Mononuclear cell (primary cell): ENCODE results near the gene ACSF3. TPM values are rescaled to one million over a fixed set of nuclear protein-coding genes. Genes with fewer than 3 reads are reported as not detected.
"Not testable (repeated sequence)": the region's sequence is repeated elsewhere in the genome, so short reads cannot be mapped to it uniquely, and the experiment has no call there.

Experiments used
- H3K27me3 ChIP-seq: 2 replicates; pipeline ENCODE4 v1.6.0; 2011; ENCODE audit warnings: low read length, control low read depth; ENCODE audit not compliant: insufficient read depth
- H3K4me1 ChIP-seq: 2 replicates; pipeline ENCODE4 v1.5.1; 2011; ENCODE audit warnings: mild to moderate bottlenecking, low read length, control low read depth; ENCODE audit not compliant: insufficient read depth
- H3K4me3 ChIP-seq: 2 replicates; pipeline ENCODE4 v1.5.1; 2011; ENCODE audit warnings: mild to moderate bottlenecking, low read length, moderate library complexity
- H3K9me3 ChIP-seq: 2 replicates; pipeline ENCODE4 v1.5.1; 2011; ENCODE audit warnings: low read depth, mild to moderate bottlenecking, control low read depth, low read length
- total RNA-seq: library from RNA; depleted of rRNA; stranded (reverse); fragments of >200 nt; gene quantifications from one replicate; pipeline ENCODE4 v1.2.3, GENCODE V29; 2012

Gene ACSF3
- total RNA-seq, 1 donor = 20.9 TPM

DNA sequence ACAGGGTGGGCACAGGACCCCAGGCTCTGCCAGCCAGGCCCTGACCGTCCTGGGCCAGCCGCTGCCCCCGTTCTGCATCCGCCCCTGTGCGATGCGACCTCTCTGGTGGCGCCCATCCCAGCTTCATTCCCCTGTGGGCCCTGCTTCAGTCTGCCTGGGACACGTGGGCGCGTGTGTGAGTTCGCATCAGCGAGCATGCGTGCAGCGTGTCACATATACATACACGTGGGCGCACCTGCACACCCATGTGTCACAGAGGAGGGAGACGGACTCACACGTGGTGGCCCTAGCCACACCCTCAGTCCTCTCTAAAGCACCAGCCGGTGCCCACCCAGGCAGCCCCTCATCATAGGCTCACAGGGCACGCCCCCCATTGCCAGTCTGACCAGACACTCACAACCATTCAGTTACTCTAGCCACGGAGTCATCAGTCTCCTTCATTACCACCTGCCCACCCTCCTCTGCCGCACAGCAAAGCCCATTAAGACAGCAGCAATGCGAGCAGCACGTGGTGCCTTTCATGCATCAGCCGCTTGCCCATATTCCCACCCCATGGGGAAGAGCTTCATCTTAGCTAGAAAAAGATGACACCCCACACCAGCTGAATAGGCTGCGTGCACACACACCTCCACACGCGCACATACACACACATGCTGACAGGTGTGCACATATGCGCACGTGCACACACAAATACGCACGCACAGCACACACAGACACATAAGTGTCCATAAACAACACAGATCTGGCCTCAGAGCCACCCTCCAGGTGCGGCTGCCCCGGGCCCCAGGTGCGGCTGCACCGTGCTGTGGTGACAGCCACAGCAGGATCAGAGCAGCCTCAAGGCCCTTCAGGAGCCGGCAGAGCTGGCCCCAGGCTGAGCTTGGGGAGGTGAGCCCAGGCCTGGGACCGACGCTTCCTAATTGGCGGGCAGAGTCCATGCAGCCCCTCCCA is 68.4 kb downstream of the ACSF3 start:
- Histone ChIP-seq H3K4me1 (peaks cover 1% of the 10 kb centered on the region), H3K9me3 (no peaks in the 10 kb centered on the region), H3K27me3 (no peaks in the 10 kb centered on the region), H3K4me3 (no peak overlapping the region)

DNA sequence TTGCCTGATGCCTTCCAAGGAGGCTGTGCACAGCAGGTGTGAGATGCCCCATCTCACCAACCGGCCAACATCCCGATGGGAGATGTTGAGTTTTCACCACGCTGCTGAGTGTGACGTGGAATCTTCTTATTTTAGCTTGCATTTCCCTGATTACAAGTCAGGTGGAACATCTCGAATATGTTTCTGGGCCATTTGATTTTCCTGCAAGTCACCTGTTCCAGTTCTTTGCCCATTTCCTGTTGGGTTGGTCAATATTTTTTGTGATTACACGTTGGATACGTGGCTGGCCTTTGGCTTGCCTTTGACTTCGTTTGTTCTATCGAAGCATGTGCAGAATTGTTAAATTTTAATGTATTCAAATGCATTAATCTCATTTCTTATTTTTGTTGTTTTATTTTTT is 69.6 kb downstream of the ACSF3 start:
- peaks cover 8% of the 10 kb centered on the region for H3K4me1 ChIP-seq
- no peaks in the 10 kb centered on the region for H3K27me3 ChIP-seq
- no peak overlapping the region for H3K4me3 ChIP-seq

DNA sequence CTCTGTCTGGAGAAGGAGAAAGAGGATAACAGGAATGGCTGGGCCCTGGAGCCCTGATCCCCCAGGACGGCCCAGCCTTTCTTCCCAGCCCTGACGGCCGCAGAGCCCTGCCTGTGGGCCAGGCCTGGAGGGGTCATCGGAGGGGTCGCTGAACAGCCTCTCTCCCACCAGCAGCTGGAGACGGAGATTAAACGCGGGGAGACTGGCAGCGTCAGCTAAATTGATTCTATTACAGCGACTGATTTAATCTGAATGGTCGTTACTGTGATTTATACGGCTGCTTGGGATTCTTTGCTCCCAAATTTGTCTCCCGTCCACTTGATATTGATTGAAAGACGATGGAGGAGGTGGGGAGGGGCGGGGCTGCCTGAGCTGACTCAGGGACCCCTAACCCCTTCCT is 70.8 kb downstream of the ACSF3 start:
- no peaks in the 10 kb centered on the region for H3K9me3 ChIP-seq
- peaks cover 8% of the 10 kb centered on the region for H3K4me1 ChIP-seq
- H3K27me3 ChIP-seq = no peaks in the 10 kb centered on the region
- H3K4me3 ChIP-seq = no peak overlapping the region

More for the DNA sequence above, 69.6 kb downstream of the ACSF3 start:
- H3K9me3 ChIP-seq = no peaks in the 10 kb centered on the region

DNA sequence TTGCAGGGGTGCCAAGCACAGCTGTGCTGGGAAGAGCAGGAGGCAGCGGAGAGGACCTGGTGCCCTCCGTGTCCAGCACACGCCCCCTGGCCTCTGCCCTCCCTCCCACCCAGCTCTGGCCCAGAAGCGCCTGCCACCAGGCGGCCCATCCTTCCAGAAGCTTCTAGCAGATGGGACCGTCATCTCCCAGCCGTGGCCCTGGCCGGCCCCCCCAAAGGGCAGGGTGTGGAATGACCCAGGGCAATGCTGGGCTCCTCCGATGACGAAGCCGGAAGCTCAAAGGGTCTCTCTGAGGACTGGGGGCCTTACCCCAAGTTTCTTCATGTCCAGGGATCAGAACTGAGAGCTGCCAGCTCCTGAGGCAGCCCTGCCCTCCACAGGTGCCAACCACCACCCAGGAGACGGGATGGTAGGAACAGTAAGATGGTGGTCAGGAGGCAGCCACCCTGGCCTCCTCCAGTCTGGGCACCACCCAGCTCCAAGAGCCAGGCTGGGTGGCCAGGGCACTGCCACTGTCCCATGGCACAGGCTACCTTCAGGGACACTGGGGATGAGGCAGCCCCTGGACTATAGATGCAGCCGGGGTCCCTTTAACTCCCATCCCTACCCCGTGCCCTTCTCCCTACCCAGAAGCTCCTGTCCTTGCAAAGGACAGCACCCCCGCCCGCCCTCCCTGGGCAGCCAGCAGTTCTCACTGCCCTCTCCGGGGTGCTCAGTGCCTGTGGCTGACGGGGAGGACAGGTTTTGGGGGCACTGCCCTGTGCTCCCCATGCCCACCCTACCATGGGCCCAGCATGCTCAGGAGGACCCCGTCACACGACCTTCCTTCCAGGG is 71.4 kb downstream of the ACSF3 start:
- H3K4me3 ChIP-seq = no peak overlapping the region
- H3K4me1 ChIP-seq = peaks cover 8% of the 10 kb centered on the region
- no peaks in the 10 kb centered on the region for H3K27me3 ChIP-seq
- no peaks in the 10 kb centered on the region for H3K9me3 ChIP-seq

DNA sequence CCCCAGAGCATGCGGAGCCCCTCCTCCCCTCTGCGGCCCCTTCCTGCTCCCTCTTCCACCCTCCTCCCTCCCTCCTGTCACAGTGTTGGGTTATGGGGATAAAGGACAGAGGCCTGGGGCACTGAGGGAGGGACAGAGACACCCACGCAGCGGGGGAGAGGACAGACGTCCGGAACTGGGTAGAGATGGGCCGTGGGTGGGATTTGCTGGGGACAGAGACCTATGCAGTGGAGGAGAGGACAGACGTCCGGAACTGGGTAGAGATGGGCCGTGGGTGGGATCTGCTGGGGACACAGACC is 72.0 kb downstream of the ACSF3 start:
- not testable (repeated sequence) for H3K4me3 ChIP-seq, H3K27me3 ChIP-seq, H3K9me3 ChIP-seq
- peaks cover 14% of the 10 kb centered on the region for H3K4me1 ChIP-seq

DNA sequence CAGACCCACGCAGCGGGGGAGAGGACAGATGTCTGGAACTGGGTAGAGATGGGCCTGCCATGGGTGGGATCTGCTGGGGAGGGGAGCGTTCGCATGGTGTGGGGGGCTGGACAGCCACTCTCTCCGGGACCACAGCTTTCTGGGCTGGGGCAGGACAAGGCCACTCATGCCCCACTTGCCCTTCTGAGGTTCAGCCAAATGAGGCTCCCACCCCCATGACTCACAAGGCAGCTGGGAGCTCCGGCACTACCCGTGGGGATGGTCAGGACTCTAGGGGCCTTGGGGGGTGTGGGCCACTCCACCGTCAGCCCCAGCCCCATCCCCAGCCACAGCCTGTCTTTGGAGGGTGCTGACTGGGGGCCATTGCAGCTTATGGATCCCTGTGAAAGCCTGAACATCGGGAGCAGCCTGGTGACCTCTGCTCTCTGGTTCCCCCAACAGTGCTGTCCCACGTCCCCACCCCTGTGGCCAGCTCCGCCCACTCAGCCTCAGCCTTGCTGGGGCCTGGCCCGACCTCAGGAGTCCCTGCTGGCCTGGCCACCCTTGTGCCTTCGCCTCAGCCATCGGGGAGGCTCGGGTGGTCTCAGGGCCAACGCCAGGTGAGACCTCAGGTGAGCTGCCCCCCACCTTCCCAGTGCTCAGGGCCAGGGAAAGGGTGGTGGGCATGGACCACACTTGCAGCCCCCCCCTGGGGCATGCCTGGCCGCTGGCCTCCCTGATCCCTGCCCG is 73.2 kb downstream of the ACSF3 start:
- Histone ChIP-seq H3K4me3 (no peak overlapping the region), H3K9me3 (no peaks in the 10 kb centered on the region), H3K4me1 (peaks cover 19% of the 10 kb centered on the region), H3K27me3 (no peaks in the 10 kb centered on the region)

DNA sequence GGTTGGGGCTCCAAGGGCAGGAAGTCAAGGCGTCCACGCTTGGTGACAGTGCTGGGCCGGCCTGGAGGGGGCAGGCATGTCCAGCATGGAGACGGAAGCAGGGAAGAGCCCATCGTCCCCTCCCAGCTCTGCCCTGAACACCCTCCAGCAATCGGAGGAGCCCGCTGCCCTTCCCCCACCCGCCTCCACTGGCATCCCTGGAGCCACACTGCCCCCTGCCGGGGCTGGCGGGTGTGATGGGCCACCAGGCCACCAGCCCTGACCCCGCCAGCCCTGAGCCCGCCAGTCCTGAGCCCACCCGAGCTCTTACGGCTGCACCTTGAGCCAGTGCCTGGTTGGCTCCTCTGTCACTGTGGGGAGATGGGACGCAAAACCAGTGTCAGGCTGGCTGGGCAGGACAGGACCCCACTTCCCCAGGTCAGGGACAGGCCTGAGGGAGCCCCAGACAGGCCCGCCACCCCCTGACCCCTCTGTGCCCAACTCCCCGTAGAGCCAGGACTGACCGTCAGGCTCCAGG is 73.8 kb downstream of the ACSF3 start:
- Histone ChIP-seq H3K27me3 (no peaks in the 10 kb centered on the region), H3K4me1 (peaks cover 19% of the 10 kb centered on the region), H3K4me3 (no peak overlapping the region), H3K9me3 (no peaks in the 10 kb centered on the region)

DNA sequence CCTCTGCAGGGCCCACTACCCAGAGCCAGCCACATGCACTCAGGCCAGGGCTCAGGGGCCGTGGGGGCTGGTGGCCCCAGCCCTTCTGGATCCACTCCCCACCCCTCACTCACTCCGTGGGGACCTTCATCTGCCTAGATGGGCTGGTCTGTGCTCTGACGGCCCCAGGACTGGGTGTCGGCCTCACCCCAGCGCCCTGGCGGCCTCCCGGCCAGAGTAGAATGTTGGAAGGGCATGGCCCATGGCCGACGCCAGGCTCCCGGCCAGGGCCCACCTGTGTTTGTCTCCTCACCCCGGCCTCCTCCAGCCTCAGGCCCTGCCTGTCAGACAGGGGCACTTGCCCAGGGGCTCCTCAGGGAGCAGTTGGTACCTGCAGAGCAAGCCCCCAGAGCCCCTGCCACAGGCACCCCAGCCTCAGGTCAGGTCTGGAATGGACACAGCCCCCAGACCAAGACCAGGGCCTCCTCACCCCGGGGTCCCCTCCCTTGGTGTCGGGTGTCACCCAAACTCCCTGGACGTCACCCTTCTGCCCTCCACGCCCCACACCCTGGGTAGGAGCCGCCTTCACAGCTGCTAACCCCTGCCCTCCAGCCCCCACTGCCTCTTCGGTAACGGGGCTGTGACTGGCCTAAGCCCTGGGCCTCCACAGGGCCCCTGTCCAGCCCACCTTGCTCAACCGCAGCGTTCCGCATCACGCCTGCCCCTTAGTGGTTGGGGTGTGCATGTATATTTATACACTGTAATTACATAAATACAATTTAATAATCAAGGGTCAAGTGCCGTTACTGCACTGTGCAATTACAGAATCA is 74.9 kb downstream of the ACSF3 start:
- Histone ChIP-seq H3K27me3 (no peaks in the 10 kb centered on the region), H3K9me3 (no peaks in the 10 kb centered on the region), H3K4me1 (peaks cover 19% of the 10 kb centered on the region), H3K4me3 (no peak overlapping the region)

DNA sequence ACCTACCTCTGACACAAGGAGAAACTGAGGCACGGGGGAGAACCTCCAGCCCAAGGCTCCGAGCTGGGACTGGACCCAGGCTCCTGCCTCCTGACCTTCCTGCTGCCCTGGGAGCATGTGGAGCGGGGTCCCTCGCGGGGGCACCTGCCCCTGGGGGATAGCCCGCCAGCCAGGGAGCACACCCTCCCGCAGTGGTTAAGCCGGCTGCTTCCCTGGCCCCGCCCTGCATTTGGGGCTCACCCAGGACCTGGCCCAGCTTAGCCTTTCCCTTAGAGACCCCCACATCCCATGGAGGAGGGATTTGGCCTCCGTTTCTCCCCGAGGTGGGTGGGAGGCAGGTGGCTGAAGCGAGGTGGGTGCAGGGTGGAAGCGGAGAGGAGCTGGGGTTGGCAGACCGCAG is 76.1 kb downstream of the ACSF3 start:
- no peaks in the 10 kb centered on the region for H3K9me3 ChIP-seq
- H3K4me1 ChIP-seq = peaks cover 19% of the 10 kb centered on the region
- no peaks in the 10 kb centered on the region for H3K27me3 ChIP-seq
- no peak overlapping the region for H3K4me3 ChIP-seq

DNA sequence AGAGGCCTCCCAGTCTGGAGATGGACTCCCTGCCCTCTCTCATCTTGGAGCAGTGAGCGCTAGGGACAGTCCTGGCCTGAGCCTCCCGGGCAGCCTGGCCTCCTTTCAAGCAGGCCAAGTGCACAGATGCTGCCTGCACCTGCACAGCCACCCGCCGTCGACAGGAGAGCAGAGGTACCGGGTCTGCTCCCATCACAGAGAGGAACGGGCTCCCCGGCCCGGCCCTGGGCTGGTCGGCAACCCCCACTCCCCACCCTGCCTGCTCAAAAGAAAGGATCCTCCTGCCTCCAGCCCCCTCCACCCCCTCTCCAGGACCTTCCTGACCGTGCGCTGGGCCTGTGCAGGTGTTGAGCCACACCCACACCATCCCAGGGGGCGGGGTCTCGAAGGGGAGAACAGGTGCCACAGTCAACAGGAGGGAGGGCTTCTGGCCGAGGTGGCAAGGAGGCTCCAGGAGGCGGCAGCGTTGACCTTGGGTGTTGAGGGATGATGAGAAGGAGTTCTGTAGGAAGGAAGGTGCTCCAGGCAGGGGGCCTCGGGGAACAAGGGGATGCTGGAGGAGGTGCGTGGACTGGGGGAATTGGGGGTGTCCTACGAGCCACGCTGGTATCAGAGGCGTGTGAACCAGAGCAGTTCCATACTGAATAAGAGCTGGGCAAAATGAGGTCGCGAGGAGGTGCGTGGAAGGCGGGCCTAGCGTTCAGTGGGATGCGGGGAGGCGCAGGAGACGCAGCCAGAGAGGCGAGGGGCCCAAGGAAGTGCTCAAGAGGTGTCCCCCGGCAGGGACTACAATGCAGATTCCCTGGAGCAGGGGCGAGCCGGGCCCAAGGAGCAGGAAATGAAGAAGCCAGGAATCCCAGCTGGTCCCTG is 76.9 kb downstream of the ACSF3 start:
- Histone ChIP-seq H3K4me1 (peaks cover 19% of the 10 kb centered on the region), H3K4me3 (no peak overlapping the region), H3K9me3 (no peaks in the 10 kb centered on the region), H3K27me3 (no peaks in the 10 kb centered on the region)

DNA sequence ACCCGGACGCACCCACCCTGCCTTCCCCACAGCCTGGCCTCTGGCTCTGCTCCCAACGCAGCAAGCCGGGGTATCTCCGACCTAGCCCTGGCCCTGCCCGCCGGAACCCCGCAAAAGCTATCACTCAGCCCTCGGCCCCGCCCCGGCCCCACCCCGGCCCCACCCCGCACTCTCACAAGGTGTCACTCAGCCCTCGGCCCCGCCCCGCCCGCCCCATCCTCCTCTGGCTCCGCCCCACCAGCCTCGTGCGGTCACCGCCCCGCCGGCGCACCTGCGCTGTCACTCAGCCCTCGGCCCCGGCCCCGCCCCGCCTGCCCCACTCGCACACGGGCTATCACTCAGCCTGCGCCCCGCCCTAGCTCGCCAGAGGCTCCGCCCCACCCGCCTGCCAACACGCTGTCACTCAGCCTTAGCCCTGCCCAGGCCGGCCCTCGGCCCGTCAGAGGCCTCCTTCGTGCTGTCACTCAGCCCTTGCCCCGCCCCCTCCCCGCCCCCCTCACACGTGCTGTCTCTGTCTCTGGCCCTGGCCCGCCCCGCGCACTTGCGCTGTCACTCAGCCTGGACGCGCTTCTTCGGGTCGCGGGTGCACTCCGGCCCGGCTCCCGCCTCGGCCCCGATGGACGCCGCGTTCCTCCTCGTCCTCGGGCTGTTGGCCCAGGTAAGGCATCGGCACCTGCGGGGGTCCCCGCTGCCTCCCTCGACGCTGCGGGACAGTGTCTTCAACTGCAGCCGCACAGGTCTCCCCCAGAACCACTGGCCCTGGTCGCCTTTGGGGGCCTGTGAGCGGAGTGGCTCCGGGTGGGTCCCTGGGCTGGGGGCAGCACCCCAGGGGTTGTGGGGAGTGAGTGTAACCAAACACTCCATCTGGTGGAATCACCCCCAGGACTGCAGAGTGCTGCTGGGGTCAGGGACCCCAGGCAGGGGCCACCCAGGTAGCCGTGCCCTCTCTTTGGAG is 77.8 kb downstream of the ACSF3 start, which contains the start of gene CDH15:
Gene CDH15 (plus strand): TSS at position 533 of the 955 bp plus-strand sequence. CDS start 84 bp downstream, at position 617.
- H3K4me1 ChIP-seq = peaks cover 19% of the 10 kb centered on the region
- no peaks in the 10 kb centered on the region for H3K27me3 ChIP-seq
- no peak within 1 kb of the TSS for H3K4me3 ChIP-seq

DNA sequence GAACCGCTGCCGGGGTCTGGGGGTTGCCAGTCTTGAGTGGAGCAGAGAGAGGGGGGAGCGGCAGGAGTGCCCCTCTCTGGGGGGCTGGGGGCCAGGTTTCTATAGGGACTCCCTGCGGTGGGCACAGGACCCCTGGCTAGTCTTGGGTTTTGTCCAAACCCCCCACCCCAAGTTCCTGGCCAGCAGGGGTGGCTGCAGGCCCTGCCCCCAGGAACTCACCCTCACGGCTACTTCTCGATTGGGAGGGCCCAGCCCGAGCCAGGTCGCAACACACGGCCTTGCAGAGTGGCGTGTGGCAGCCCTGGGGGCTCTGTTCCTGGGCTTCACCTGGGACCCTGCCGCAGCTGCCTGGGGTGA is 78.5 kb downstream of the ACSF3 start:
- Histone ChIP-seq H3K4me3 (no peak overlapping the region), H3K27me3 (no peaks in the 10 kb centered on the region), H3K9me3 (no peaks in the 10 kb centered on the region), H3K4me1 (peaks cover 17% of the 10 kb centered on the region)

More for the DNA sequence above, 77.8 kb downstream of the ACSF3 start, which contains the start of gene CDH15:
- H3K9me3 ChIP-seq = no peaks in the 10 kb centered on the region
